H9 (cell line): ENCODE data around the gene POLR3H. TPM values are rescaled to one million over a fixed set of nuclear protein-coding genes. Genes with fewer than 3 reads are reported as not detected.

Source experiments
- DNase-seq: peaks from one replicate; pipeline ENCODE4 v3.0.0-alpha.2; 2017
- H2AFZ ChIP-seq: one replicate; pipeline ENCODE4 v1.6.1; 2013; ENCODE audit warnings: mild to moderate bottlenecking, low read length, control low read depth, moderate library complexity
- H2AK5ac ChIP-seq: 2 replicates; pipeline ENCODE4 v1.6.1; 2013; ENCODE audit warnings: low read length, control low read depth, mixed read lengths; ENCODE audit not compliant: insufficient read length
- H2BK120ac ChIP-seq: one replicate; pipeline ENCODE4 v1.6.1; 2013; ENCODE audit warnings: low read depth, mild to moderate bottlenecking, low read length, control low read depth, inconsistent platforms; ENCODE audit not compliant: poor library complexity, severe bottlenecking
- H2BK12ac ChIP-seq: 2 replicates; pipeline ENCODE4 v1.6.1; 2013; ENCODE audit warnings: low read length, control low read depth, mixed read lengths, low read depth; ENCODE audit not compliant: insufficient read length
- H2BK15ac ChIP-seq: 2 replicates; pipeline ENCODE4 v1.6.1; 2013; ENCODE audit warnings: low read depth, low read length, control low read depth
- H2BK20ac ChIP-seq: one replicate; pipeline ENCODE4 v1.6.1; 2013; ENCODE audit warnings: low read depth, mild to moderate bottlenecking, low read length, control low read depth, inconsistent platforms; ENCODE audit not compliant: poor library complexity, severe bottlenecking
- H2BK5ac ChIP-seq: 2 replicates; pipeline ENCODE4 v1.6.1; 2013; ENCODE audit warnings: low read length, control low read depth, mixed read lengths; ENCODE audit not compliant: insufficient read length
- H3K14ac ChIP-seq: 2 replicates; pipeline ENCODE4 v1.6.1; 2013; ENCODE audit warnings: low read length, control low read depth; ENCODE audit not compliant: insufficient read depth
- H3K18ac ChIP-seq: 2 replicates; pipeline ENCODE4 v1.6.1; 2013; ENCODE audit warnings: low read depth, mild to moderate bottlenecking, mixed read lengths, low read length, control low read depth; ENCODE audit not compliant: insufficient read length
- H3K23ac ChIP-seq: 2 replicates; pipeline ENCODE4 v1.6.1; 2013; ENCODE audit warnings: low read length, control low read depth, mixed read lengths, low read depth; ENCODE audit not compliant: insufficient read length
- H3K23me2 ChIP-seq: 2 replicates; pipeline ENCODE4 v1.6.1; 2013; ENCODE audit warnings: low read depth, mild to moderate bottlenecking, mixed read lengths, low read length, control low read depth; ENCODE audit not compliant: insufficient read length, poor library complexity, severe bottlenecking
- H3K27ac ChIP-seq: 2 replicates; pipeline ENCODE4 v1.5.1; 2013; ENCODE audit warnings: low read length, control low read depth, mixed read lengths, low read depth; ENCODE audit not compliant: insufficient read length
- H3K27me3 ChIP-seq: 2 replicates; pipeline ENCODE4 v1.6.1; 2013; ENCODE audit warnings: low read length, control low read depth, inconsistent platforms; ENCODE audit not compliant: insufficient read depth
- H3K4ac ChIP-seq: 2 replicates; pipeline ENCODE4 v1.6.1; 2013; ENCODE audit warnings: low read depth, mild to moderate bottlenecking, control low read depth, inconsistent platforms, low read length, moderate library complexity
- H3K4me1 ChIP-seq: 2 replicates; pipeline ENCODE4 v1.6.1; 2013; ENCODE audit warnings: low read length, control low read depth, inconsistent platforms; ENCODE audit not compliant: insufficient read depth
- H3K4me2 ChIP-seq: 2 replicates; pipeline ENCODE4 v1.6.1; 2013; ENCODE audit warnings: low read length, control low read depth, mixed read lengths; ENCODE audit not compliant: insufficient read length, insufficient read depth
- H3K56ac ChIP-seq: 2 replicates; pipeline ENCODE4 v1.6.1; 2013; ENCODE audit warnings: low read depth, mild to moderate bottlenecking, mixed read lengths, low read length, control low read depth; ENCODE audit not compliant: insufficient read length
- H3K79me1 ChIP-seq: 2 replicates; pipeline ENCODE4 v1.6.1; 2013; ENCODE audit warnings: low read depth, mild to moderate bottlenecking, moderate library complexity, low read length, control low read depth, inconsistent platforms; ENCODE audit not compliant: insufficient read depth, poor library complexity, severe bottlenecking
- H3K79me2 ChIP-seq: 2 replicates; pipeline ENCODE4 v1.6.1; 2013; ENCODE audit warnings: low read length, control low read depth, inconsistent platforms; ENCODE audit not compliant: insufficient read depth
- H3K9ac ChIP-seq: 2 replicates; pipeline ENCODE4 v1.6.1; 2013; ENCODE audit warnings: low read length, control low read depth, mixed read lengths; ENCODE audit not compliant: insufficient read length; ENCODE audit errors: extremely low read depth
- H3K9me3 ChIP-seq: one replicate; pipeline ENCODE4 v1.6.1; 2013; ENCODE audit warnings: low read depth, low read length, inconsistent platforms; ENCODE audit not compliant: control insufficient read depth
- H3T11ph ChIP-seq: one replicate; pipeline ENCODE4 v1.6.1; 2013; ENCODE audit warnings: mild to moderate bottlenecking, low read length, control low read depth, inconsistent platforms
- H4K20me1 ChIP-seq: one replicate; pipeline ENCODE4 v1.6.1; 2013; ENCODE audit not compliant: control insufficient read depth, insufficient read length, insufficient read depth
- H4K5ac ChIP-seq: 2 replicates; pipeline ENCODE4 v1.6.1; 2013; ENCODE audit warnings: low read depth, mild to moderate bottlenecking, mixed read lengths, low read length, control low read depth; ENCODE audit not compliant: insufficient read length
- H4K8ac ChIP-seq: replicated peaks from 2 replicates; pipeline ENCODE4 v1.6.1; 2013; ENCODE audit warnings: low read length, control low read depth, mixed read lengths, low read depth; ENCODE audit not compliant: insufficient read length
- H4K91ac ChIP-seq: 2 replicates; pipeline ENCODE4 v1.6.1; 2013; ENCODE audit warnings: low read depth, mild to moderate bottlenecking, moderate library complexity, mixed read lengths, low read length, control low read depth; ENCODE audit not compliant: insufficient read length
- H3K27ac Mint-ChIP-seq, 3 experiments: 2 replicates in 2 of 3; 3 replicates in 1 of 3; pipeline ENCODE4 v1.8.0; 2020 to 2021; ENCODE audit warnings: mixed read lengths in 3 of 3, mild to moderate bottlenecking in 1 of 3, moderate library complexity in 1 of 3
- H3K27me3 Mint-ChIP-seq: 2 replicates; pipeline ENCODE4 v1.8.0; 2021; ENCODE audit warnings: low read depth, mild to moderate bottlenecking, moderate library complexity, mixed read lengths
- H3K36me3 Mint-ChIP-seq, 3 experiments: 2 replicates in 2 of 3; 3 replicates in 1 of 3; pipeline ENCODE4 v1.8.0; 2020 to 2021; ENCODE audit warnings: low read depth in 3 of 3, mixed read lengths in 3 of 3; ENCODE audit not compliant: insufficient read depth in 1 of 3
- H3K4me1 Mint-ChIP-seq, 2 experiments: 2 replicates each; pipeline ENCODE4 v1.8.0; 2020; ENCODE audit warnings: mixed read lengths in 2 of 2
- H3K4me3 Mint-ChIP-seq, 2 experiments: 2 replicates in 1 of 2; 3 replicates in 1 of 2; pipeline ENCODE4 v1.8.0; 2020 to 2021; ENCODE audit warnings: mild to moderate bottlenecking in 2 of 2, mixed read lengths in 2 of 2, moderate library complexity in 1 of 2
- H3K9me3 Mint-ChIP-seq, 2 experiments: 2 replicates in 1 of 2; 3 replicates in 1 of 2; pipeline ENCODE4 v1.8.0; 2020; ENCODE audit warnings: mild to moderate bottlenecking in 2 of 2, mixed read lengths in 2 of 2, moderate library complexity in 1 of 2
- CTCF ChIP-seq: fragments of 200-600 bp; sonication (generic); conservative IDR thresholded peaks from 3 replicates; pipeline ENCODE4 v1.8.0; 2021; ENCODE audit warnings: antibody characterized with exemption, mild to moderate bottlenecking
- WGBS: extraction: QIAGEN DNeasy Blood & Tissue Kit; methylation state at CpG from one replicate; pipeline ENCODE4 v1.1.7; 2013; ENCODE audit warnings: missing lambda C conversion rate, low lambda C conversion rate, mixed read lengths; ENCODE audit not compliant: insufficient read length; ENCODE audit errors: extremely low coverage; 5-methylcytosine and 5-hydroxymethylcytosine counted together
- total RNA-seq: library from RNA; stranded (reverse); gene quantifications from 2 replicates; pipeline ENCODE4 v1.2.1, GENCODE V29; 2021

POLR3H gene
- total RNA-seq, 1 experiment from 2014 or later: 68.2 TPM

DNA sequence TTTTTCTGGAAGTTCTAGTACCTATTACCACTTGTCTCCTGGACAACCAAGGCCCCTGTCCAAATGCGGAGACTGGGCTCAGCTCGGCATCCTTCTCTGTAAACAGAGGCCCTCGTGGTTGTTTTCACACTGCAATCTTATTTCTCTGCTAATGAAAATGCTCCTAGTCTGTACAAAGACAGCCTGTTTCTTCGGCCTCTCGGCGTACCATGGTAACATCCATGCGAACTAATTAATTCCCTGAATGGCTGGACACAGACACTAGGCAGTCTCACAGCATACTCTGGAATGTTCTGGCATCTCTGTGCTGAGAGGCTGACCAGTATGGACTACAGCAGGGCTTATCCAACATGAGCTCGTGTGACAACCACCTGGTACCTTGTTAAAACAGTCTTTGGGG is 5.7 kb downstream of the POLR3H start:
- H4K91ac ChIP-seq: no peak overlapping the region
- H3K27ac ChIP-seq: no peak overlapping the region
- no peak overlapping the region for H2AFZ ChIP-seq
- no peaks in the 10 kb centered on the region for H3K23me2 ChIP-seq
- no peak overlapping the region for H2BK15ac ChIP-seq
- H2AK5ac ChIP-seq: no peak overlapping the region
- H3K27me3 ChIP-seq: no peaks in the 10 kb centered on the region
- peaks cover 9% of the 10 kb centered on the region for H3K79me2 ChIP-seq
- no peak overlapping the region for H3T11ph ChIP-seq
- H4K5ac ChIP-seq: no peak overlapping the region
- H3K79me1 ChIP-seq: no peaks in the 10 kb centered on the region
- no peak overlapping the region for H2BK12ac ChIP-seq
- no peak overlapping the region for H3K56ac ChIP-seq
- H3K18ac ChIP-seq: no peak overlapping the region
- H3K4me2 ChIP-seq: no peak overlapping the region
- H3K9me3 Mint-ChIP-seq: no peaks in the 10 kb centered on the region
- H2BK120ac ChIP-seq: no peak overlapping the region
- H3K36me3 Mint-ChIP-seq: peaks cover 13 to 46% (median 20%) of the 10 kb centered on the region in 3 experiments; a peak in 6 of 7 replicates
- H3K9me3 ChIP-seq: no peaks in the 10 kb centered on the region
- no peak overlapping the region for H2BK20ac ChIP-seq
- H3K14ac ChIP-seq: no peak overlapping the region
- H3K27me3 Mint-ChIP-seq: no peaks in the 10 kb centered on the region
- no CpG with 5 or more reads among the region's 8 CpGs for WGBS
- no peak overlapping the region for H3K23ac ChIP-seq
- peaks cover 14 to 17% of the 10 kb centered on the region in 2 experiments for H3K4me1 Mint-ChIP-seq
- H3K4ac ChIP-seq: no peak overlapping the region
- H3K4me3 Mint-ChIP-seq: no peak overlapping the region
- no peaks in the 10 kb centered on the region for H4K20me1 ChIP-seq
- TF ChIP-seq CTCF: no peak
- no peak for DNase-seq
- H3K9ac ChIP-seq: no peak overlapping the region
- no peaks in the 10 kb centered on the region for H3K4me1 ChIP-seq
- no peak overlapping the region for H4K8ac ChIP-seq
- H3K27ac Mint-ChIP-seq: no peak overlapping the region
- no peak overlapping the region for H2BK5ac ChIP-seq
